NCI-H524 treated with DMSO at 0.1 percent for 48 hours (cell line): Measurements from ENCODE around the gene CEP57.
"Not testable (repeated sequence)": the region's sequence is repeated elsewhere in the genome, so short reads cannot be mapped to it uniquely, and the experiment has no call there.

Source experiments
- DNase-seq: peaks from one replicate; lab custom pipeline; 2025; lab: John Stamatoyannopoulos, UW

Gene CEP57

DNA sequence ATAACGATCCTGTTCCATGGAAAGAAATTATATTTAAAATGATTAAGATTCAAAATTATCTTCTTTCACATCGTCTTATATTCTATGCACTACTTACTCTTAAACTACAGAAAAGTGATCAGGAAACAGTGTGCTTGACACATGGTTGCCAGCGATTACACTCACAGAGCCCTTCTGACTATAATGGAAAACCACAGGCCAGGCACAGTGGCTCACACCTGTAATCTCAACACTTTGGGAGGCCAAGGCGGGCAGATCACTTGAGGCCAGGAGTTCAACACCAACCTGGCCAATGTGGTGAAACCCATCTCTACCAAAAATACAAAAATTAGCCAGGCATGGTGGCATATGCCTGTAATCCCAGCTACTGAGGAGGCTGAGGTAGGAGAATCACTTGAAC is 69.7 kb downstream of the CEP57 start:
- DNase-seq = not testable (repeated sequence)

DNA sequence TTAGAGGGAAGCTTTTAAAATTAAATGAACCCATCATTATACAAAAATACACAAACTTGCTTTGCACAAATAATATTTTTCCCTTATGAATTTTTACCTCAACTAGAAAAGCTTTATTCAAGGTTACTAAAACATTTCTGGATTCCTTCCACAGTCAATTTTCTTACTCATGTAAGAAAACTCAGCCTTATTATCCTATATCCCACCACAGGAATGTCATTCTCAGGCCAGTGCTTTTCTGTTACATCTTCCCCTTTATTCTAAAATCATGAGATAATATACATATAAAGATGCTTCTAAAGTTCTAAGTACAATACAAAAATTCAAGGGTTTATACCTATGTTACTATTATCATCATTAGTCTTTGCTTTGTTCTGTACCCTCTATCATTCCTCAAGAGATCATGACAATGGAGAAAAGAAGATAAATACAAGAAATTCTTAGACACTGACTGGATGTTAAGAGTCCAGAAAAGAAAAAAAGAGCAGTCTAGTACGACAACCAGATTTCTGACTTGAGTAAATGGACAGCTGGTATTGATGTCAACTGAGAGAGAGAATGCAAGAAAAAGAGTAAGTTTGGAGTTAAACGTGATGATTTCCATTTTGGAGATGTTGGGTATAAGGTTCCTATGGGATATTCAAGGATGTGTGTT is 73.3 kb downstream of the CEP57 start:
- DNase-seq = no peak

DNA sequence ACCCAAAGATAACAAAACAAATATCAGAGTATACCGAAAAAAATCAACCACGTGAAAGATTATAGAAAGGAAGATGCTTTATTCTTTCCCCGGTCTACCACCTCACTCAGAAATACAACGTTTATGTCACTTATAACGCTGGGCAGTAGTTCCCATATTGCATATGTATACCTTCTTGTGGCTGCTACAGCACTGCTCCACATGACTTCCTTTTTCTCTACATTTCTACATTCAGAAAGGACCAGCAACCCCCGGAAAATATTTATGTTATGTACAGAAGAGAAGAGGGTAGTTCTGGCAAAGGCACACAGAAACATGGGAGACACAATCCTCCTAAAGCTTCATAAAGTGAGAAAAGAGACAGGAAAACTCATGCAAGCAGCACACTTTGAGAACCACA is 76.8 kb downstream of the CEP57 start:
- DNase-seq = no peak

DNA sequence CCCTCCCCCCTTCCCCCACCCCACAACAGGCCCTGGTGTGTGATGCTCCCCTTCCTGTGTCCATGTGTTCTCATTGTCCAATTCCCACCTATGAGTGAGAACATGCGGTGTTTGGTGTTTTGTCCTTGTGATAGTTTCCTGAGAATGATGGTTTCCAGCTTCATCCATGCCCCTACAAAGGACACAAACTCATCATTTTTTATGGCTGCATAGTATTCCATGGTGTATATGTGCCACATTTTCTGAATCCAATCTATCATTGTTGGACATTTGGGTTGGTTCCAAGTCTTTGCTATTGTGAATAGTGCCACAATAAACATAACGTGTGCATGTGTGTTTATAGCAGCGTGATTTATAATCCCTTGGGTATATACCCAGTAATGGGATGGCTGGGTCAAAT is 80.6 kb downstream of the CEP57 start:
- DNase-seq = not testable (repeated sequence)

DNA sequence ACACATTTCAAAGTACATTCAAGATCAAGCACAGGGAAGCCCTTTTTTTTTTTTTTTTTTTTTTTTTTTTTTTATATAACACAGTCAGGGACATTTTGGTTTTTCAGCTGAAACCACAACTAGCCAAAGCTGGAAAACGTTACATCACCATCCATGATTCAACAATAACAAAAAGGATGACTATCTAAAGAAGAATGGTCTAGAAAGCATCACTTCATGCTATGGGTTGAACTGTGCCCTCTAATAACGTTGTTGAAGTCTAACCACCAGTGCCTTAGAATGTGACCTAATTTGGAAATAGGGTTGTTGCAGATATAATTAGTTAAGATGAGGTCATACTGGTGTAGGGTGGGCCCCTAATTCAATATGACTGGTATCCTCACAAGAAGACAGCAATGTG is 87.0 kb downstream of the CEP57 start:
- no peak for DNase-seq
